A549 (cell line): ENCODE data around the gene ZNF212. TPM values are rescaled to one million over a fixed set of nuclear protein-coding genes. Genes with fewer than 3 reads are reported as not detected.

ENCODE experiments used
- ATAC-seq, 2 experiments: fragments of 200-7000 bp in 1 of 2; fragments of >200 bp in 1 of 2; cut with Nextera tagmentation in 1 of 2; cut with Tn5 transposase in 1 of 2; 3 replicates each; pipeline versions ENCODE4 v1.8.0 to v1.9.1; 2018 to 2020; ENCODE audit warnings: mild to moderate bottlenecking in 1 of 2, moderate library complexity in 1 of 2
- CTCF ChIA-PET: fragments of 300-600 bp; sonication (Branson Sonifier 250); formaldehyde crosslinking; extraction: SDS; loops from one replicate; lab custom pipeline; 2021; ENCODE audit warnings: antibody characterized with exemption, inconsistent platforms; lab: Yijun Ruan, JAX
- POLR2A ChIA-PET: fragments of 350-600 bp; formaldehyde crosslinking; extraction: SDS; loops from one replicate; lab custom pipeline; 2021; ENCODE audit warnings: antibody characterized with exemption, inconsistent platforms; lab: Yijun Ruan, JAX
- DNase-seq, 2 experiments: peaks; one replicate each; pipeline versions ENCODE4 v3.0.0 to v3.0.0-alpha.2; 2011 to 2016; ENCODE audit warnings: low read depth in 1 of 2, low spot score in 1 of 2
- FAIRE-seq: peaks from 2 replicates; lab custom pipeline; 2011; peaks lifted over from hg19 to GRCh38; lab: Jason Lieb, UNC
- H3K27ac ChIP-seq, 2 experiments: fragments of >200 bp; sonication (Bioruptor Twin); formaldehyde crosslinking; 3 replicates each; pipeline ENCODE4 v1.5.1; 2016 to 2017
- H3K4me1 ChIP-seq: fragments of >200 bp; sonication (Bioruptor Twin); formaldehyde crosslinking; 3 replicates; pipeline ENCODE4 v1.6.1; 2016
- H3K4me2 ChIP-seq: fragments of >200 bp; sonication (Bioruptor Twin); formaldehyde crosslinking; 3 replicates; pipeline ENCODE4 v1.6.1; 2016
- H3K4me3 ChIP-seq: fragments of >200 bp; sonication (Bioruptor Twin); formaldehyde crosslinking; 3 replicates; pipeline ENCODE4 v1.5.1; 2016
- H3K9me3 ChIP-seq: fragments of >200 bp; sonication (Bioruptor Twin); formaldehyde crosslinking; 3 replicates; pipeline ENCODE4 v1.6.1; 2016
- BHLHE40 ChIP-seq: IDR thresholded peaks from 2 replicates; pipeline ENCODE4 v1.6.1; 2012; ENCODE audit warnings: low read depth, low read length, inconsistent platforms
- CBX8 ChIP-seq: fragments of 200-600 bp; sonication (generic); IDR thresholded peaks from 2 replicates; pipeline ENCODE4 v1.6.1; 2016
- CHD2 ChIP-seq: fragments of 150-350 bp; IDR thresholded peaks from 2 replicates; pipeline ENCODE4 v1.6.1; 2014; ENCODE audit warnings: low read length; ENCODE audit not compliant: partially characterized antibody
- EHMT2 ChIP-seq: fragments of 200-600 bp; sonication (generic); IDR thresholded peaks from 2 replicates; pipeline ENCODE4 v1.6.1; 2016; ENCODE audit warnings: antibody characterized with exemption, low read depth, mild to moderate bottlenecking, moderate library complexity
- ELK1 ChIP-seq: fragments of 150-350 bp; IDR thresholded peaks from 2 replicates; pipeline ENCODE4 v1.6.1; 2014; ENCODE audit warnings: low read depth, mild to moderate bottlenecking, low read length
- ESRRA ChIP-seq: fragments of 150-350 bp; IDR thresholded peaks from 2 replicates; pipeline ENCODE4 v1.6.1; 2014; ENCODE audit warnings: mild to moderate bottlenecking, low read length, borderline replicate concordance
- HOXA7 ChIP-seq: fragments of 250-450 bp; sonication (Bioruptor Pico); IDR thresholded peaks from 2 replicates; pipeline ENCODE4 v1.5.0; 2020; ENCODE audit warnings: mild to moderate bottlenecking, moderate library complexity
- HOXB13 ChIP-seq: fragments of 250-450 bp; sonication (Bioruptor Pico); IDR thresholded peaks from 2 replicates; pipeline ENCODE4 v1.5.0; 2020; ENCODE audit warnings: low read depth, mild to moderate bottlenecking, moderate library complexity
- JUN ChIP-seq, 2 experiments: fragments of >200 bp; sonication (Bioruptor Twin); formaldehyde crosslinking; IDR thresholded peaks; 2 replicates in 1 of 2; 3 replicates in 1 of 2; pipeline ENCODE4 v1.6.1; 2016 to 2017
- KDM5A ChIP-seq: fragments of 200-600 bp; sonication (generic); IDR thresholded peaks from 2 replicates; pipeline ENCODE4 v1.6.1; 2016; ENCODE audit warnings: antibody characterized with exemption, mild to moderate bottlenecking
- MYC ChIP-seq: IDR thresholded peaks from 2 replicates; pipeline ENCODE4 v1.6.1; 2012; ENCODE audit warnings: mild to moderate bottlenecking, inconsistent platforms, low read length, improper control_type of control experiment, borderline replicate concordance
- NFE2L2 ChIP-seq: fragments of 150-350 bp; conservative IDR thresholded peaks from 2 replicates; pipeline ENCODE4 v1.6.1; 2014; ENCODE audit warnings: low read length
- PBX3 ChIP-seq: IDR thresholded peaks from 2 replicates; pipeline ENCODE4 v1.6.1; 2012
- RARB ChIP-seq: fragments of 250-450 bp; sonication (Bioruptor Pico); IDR thresholded peaks from 2 replicates; pipeline ENCODE4 v1.8.0; 2021; ENCODE audit warnings: mild to moderate bottlenecking, moderate library complexity
- RCOR1 ChIP-seq: fragments of 150-350 bp; IDR thresholded peaks from 2 replicates; pipeline ENCODE4 v1.6.1; 2014; ENCODE audit warnings: antibody characterized with exemption, low read length, low read depth
- RNF2 ChIP-seq: fragments of 200-600 bp; sonication (generic); IDR thresholded peaks from 2 replicates; pipeline ENCODE4 v1.6.1; 2016; ENCODE audit warnings: low read depth, mild to moderate bottlenecking, antibody characterized with exemption, moderate library complexity, borderline replicate concordance
- SREBF2 ChIP-seq: fragments of 450-650 bp; IDR thresholded peaks from 2 replicates; pipeline ENCODE4 v1.6.1; 2014; ENCODE audit warnings: mild to moderate bottlenecking, moderate library complexity
- USF2 ChIP-seq: fragments of 450-650 bp; IDR thresholded peaks from 2 replicates; pipeline ENCODE4 v1.6.1; 2014; ENCODE audit warnings: antibody characterized with exemption
- ZC3H11A ChIP-seq: fragments of 450-650 bp; IDR thresholded peaks from 2 replicates; pipeline ENCODE4 v1.6.1; 2014; ENCODE audit warnings: antibody characterized with exemption, mild to moderate bottlenecking
- ZSCAN20 ChIP-seq: fragments of 250-450 bp; sonication (Bioruptor Pico); IDR thresholded peaks from 2 replicates; pipeline ENCODE4 v1.8.0; 2022; ENCODE audit warnings: mild to moderate bottlenecking, moderate library complexity
- WGBS: methylation state at CpG from one replicate; pipeline ENCODE4 v1.1.6; 2017; ENCODE audit errors: missing lambda C conversion rate; 5-methylcytosine and 5-hydroxymethylcytosine counted together
- polyA plus RNA-seq, 4 experiments: library from polyadenylated mRNA; depleted of rRNA in 3 of 4; stranded (reverse); fragments of >200 nt; fragmentation: RNase III in 1 of 4; extraction: RNeasy Plus Mini Kit Qiagen cat#74134 plus additional on column Dnase treatment in 1 of 4; gene quantifications; 2 replicates in 3 of 4; 3 replicates in 1 of 4; pipeline ENCODE4 v1.2.3, GENCODE V29; 2011 to 2017
- TF ChIP-seq, protein P1 (sequence below): fragments of 250-450 bp; sonication (Bioruptor Pico); IDR thresholded peaks from 2 replicates; pipeline ENCODE4 v1.5.0; 2021; ENCODE audit warnings: mild to moderate bottlenecking, moderate library complexity, borderline replicate concordance
- TF ChIP-seq, protein P2 (sequence below): IDR thresholded peaks from 2 replicates; pipeline ENCODE4 v1.6.1; 2012; ENCODE audit warnings: low read depth, borderline replicate concordance

The ZNF212 gene
- polyA plus RNA-seq, 2 of the 4 experiments (the other 2 are of a cell fraction): 5.5 to 7.9 TPM

DNA sequence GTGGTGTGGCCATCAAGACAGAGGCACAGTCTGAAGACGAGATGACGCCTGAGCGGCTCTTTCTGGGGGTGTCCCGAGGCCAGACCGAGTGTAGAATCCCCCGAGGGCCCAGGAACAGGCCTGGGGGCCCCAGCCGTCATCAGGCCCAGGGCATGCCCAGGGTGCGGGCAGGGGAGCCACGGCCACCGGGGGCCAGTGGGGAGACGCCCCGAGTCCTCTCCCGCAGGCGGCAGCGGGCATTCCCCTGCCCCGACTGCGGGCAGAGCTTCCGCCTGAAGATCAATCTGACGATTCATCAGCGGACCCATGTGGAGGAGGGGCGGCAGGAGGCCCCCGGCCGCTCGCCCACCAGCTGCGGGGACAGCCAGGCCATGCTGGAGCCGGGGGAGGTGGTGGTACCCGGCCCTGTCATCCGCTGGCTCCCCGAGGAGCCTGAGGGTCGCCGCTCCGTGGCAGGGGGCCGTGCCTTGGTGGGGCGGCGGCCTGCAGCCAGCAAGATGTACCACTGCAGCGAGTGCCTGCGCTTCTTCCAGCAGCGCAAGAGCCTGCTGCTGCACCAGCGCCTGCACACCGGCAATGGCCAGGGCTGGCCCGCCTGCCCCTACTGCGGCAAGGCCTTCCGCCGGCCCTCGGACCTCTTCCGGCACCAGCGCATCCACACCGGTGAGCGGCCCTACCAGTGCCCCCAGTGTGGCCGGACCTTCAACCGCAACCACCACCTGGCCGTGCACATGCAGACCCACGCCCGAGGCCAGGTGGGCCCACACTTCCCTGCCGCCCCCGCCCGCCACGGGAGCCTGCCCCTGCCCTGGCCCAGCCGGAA is 42.3 kb downstream of the ZNF212 start:
- DNase-seq (no peak), FAIRE-seq (no peak), ATAC-seq (no peak)
- TF ChIP-seq CHD2 (no peak), MYC (no peak), ZC3H11A (no peak), ESRRA (no peak), SREBF2 (no peak), RCOR1 (no peak), RARB (CRISPR knock-in tag) (no peak), ZSCAN20 (CRISPR knock-in tag) (no peak)
- Histone ChIP-seq H3K4me2 (no peak overlapping the region), H3K4me1 (no peaks in the 10 kb centered on the region), H3K4me3 (no peak overlapping the region), H3K9me3 (no peaks in the 10 kb centered on the region), H3K27ac (no peak overlapping the region)
- ChIA-PET CTCF (interaction anchor here (4.4 kb wide), 1 partner anchor 20 kb away, joined by 14 read pairs; the partner anchor contains the start of gene ZNF783), POLR2A (no interaction called here)
- WGBS: 89% methylated on average over 35 of the region's 59 CpGs

- ChIA-PET CTCF (no interaction called here), POLR2A (no interaction called here)
- Histone ChIP-seq H3K4me1 (no peaks in the 10 kb centered on the region), H3K4me2 (no peak overlapping the region), H3K9me3 (no peaks in the 10 kb centered on the region), H3K27ac (no peak overlapping the region), H3K4me3 (no peak overlapping the region)
- FAIRE-seq: no peak
- ATAC-seq: no peak
- DNase-seq: no peak
- WGBS: 92% methylated on average over 5 of the region's 5 CpGs
- TF ChIP-seq KDM5A (no peak), USF2 (no peak), ELK1 (no peak), HOXA7 (CRISPR knock-in tag) (no peak), EHMT2 (no peak), NFE2L2 (no peak), RNF2 (no peak), PBX3 (no peak), JUN (IDR thresholded peaks at IDR 0.05) (no peak), RCOR1 (no peak), RARB (CRISPR knock-in tag) (no peak), CBX8 (no peak), ZSCAN20 (CRISPR knock-in tag) (no peak), HOXB13 (CRISPR knock-in tag) (no peak), BHLHE40 (no peak)
- TF ChIP-seq, protein P1, sequence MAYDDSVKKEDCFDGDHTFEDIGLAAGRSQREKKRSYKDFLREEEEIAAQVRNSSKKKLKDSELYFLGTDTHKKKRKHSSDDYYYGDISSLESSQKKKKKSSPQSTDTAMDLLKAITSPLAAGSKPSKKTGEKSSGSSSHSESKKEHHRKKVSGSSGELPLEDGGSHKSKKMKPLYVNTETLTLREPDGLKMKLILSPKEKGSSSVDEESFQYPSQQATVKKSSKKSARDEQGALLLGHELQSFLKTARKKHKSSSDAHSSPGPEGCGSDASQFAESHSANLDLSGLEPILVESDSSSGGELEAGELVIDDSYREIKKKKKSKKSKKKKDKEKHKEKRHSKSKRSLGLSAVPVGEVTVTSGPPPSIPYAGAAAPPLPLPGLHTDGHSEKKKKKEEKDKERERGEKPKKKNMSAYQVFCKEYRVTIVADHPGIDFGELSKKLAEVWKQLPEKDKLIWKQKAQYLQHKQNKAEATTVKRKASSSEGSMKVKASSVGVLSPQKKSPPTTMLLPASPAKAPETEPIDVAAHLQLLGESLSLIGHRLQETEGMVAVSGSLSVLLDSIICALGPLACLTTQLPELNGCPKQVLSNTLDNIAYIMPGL (CRISPR knock-in tag): no peak
- TF ChIP-seq, protein P2, sequence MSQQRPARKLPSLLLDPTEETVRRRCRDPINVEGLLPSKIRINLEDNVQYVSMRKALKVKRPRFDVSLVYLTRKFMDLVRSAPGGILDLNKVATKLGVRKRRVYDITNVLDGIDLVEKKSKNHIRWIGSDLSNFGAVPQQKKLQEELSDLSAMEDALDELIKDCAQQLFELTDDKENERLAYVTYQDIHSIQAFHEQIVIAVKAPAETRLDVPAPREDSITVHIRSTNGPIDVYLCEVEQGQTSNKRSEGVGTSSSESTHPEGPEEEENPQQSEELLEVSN: no peak
Observed at GRCh38 chr7:149282331-149282655, 42.8 kb downstream of the ZNF212 start.
